Gastroesophageal sphincter (tissue), 4 donors: ENCODE results near the gene NEK11. TPM values are rescaled to one million over a fixed set of nuclear protein-coding genes. Genes with fewer than 3 reads are reported as not detected.

Experiments used
- ATAC-seq: fragments of 150-250 bp; one replicate; pipeline ENCODE4 v1.9.1; 2016; ENCODE audit warnings: mild to moderate bottlenecking, moderate library complexity
- H3K27ac ChIP-seq, 4 donors: fragments of 200-600 bp; sonication (generic) in 3 of 4; 1 replicate in 3 of 4; 2 replicates in 1 of 4; pipeline ENCODE4 v1.5.1; 2016 to 2019
- H3K27me3 ChIP-seq: fragments of 200-600 bp; sonication (generic); one replicate; pipeline ENCODE4 v1.5.1; 2019
- H3K36me3 ChIP-seq, 2 donors: fragments of 200-600 bp; sonication (generic); one replicate each; pipeline ENCODE4 v1.5.1; 2019; ENCODE audit warnings: control low read depth in 1 of 2
- H3K4me1 ChIP-seq, 3 donors: fragments of 200-600 bp; sonication (generic); 1 replicate in 2 of 3; 2 replicates in 1 of 3; pipeline ENCODE4 v1.5.1; 2016 to 2019; ENCODE audit warnings: control low read depth in 2 of 3
- H3K4me3 ChIP-seq, 2 donors: fragments of 200-600 bp; sonication (generic); one replicate each; pipeline ENCODE4 v1.5.1; 2019; ENCODE audit warnings: mild to moderate bottlenecking in 1 of 2, moderate library complexity in 1 of 2
- H3K9me3 ChIP-seq, 3 donors: fragments of 200-600 bp; sonication (generic); one replicate each; pipeline ENCODE4 v1.5.1; 2017 to 2019; ENCODE audit warnings: control low read depth in 2 of 3
- EP300 ChIP-seq: sonication (generic); formaldehyde crosslinking; IDR thresholded peaks from one replicate; pipeline ENCODE4 v1.6.1; 2017; ENCODE audit warnings: antibody characterized with exemption, mild to moderate bottlenecking
- POLR2A ChIP-seq, 2 donors: fragments of 450-650 bp; IDR thresholded peaks; one replicate each; pipeline ENCODE4 v1.6.1; 2017; ENCODE audit warnings: antibody characterized with exemption in 2 of 2, mild to moderate bottlenecking in 2 of 2, moderate library complexity in 1 of 2
- POLR2AphosphoS5 ChIP-seq: sonication (generic); formaldehyde crosslinking; IDR thresholded peaks from one replicate; pipeline ENCODE4 v1.6.1; 2017; ENCODE audit warnings: antibody characterized with exemption
- WGBS, 2 donors: methylation state at CpG; one replicate each; pipeline ENCODE4 v1.1.5; 2018; ENCODE audit warnings: low coverage in 1 of 2; 5-methylcytosine and 5-hydroxymethylcytosine counted together
- total RNA-seq, 4 donors: library from RNA; depleted of rRNA; stranded (reverse); fragments of >200 nt; gene quantifications; one replicate each; pipeline ENCODE4 v1.1.0, GENCODE V29; 2016
- TF ChIP-seq, protein P1 (sequence below), 4 experiments: fragments of 200-600 bp in 2 of 4; fragments of 450-650 bp in 2 of 4; sonication (generic) in 1 of 4; IDR thresholded peaks; one replicate each; pipeline ENCODE4 v1.5.1; 2017 to 2019; ENCODE audit warnings: antibody characterized with exemption in 4 of 4, mild to moderate bottlenecking in 2 of 4, moderate library complexity in 2 of 4

Gene NEK11
- total RNA-seq, 4 donors from 2014 or later, result 4.4 to 19.1 (median 6.0) TPM

GRCh38 chr3:131349946-131350347 is 323.3 kb downstream of the NEK11 start:
- Histone ChIP-seq H3K9me3 (no peaks in the 10 kb centered on the region), H3K4me1 (peaks cover 0 to 10% (median 0%) of the 10 kb centered on the region in 3 donors), H3K27ac (no peak overlapping the region), H3K27me3 (no peaks in the 10 kb centered on the region), H3K36me3 (no peaks in the 10 kb centered on the region), H3K4me3 (no peak overlapping the region)
- TF ChIP-seq POLR2A (IDR thresholded peaks at IDR 0.05) (no peak), EP300 (no peak), POLR2AphosphoS5 (no peak)
- TF ChIP-seq, protein P1, sequence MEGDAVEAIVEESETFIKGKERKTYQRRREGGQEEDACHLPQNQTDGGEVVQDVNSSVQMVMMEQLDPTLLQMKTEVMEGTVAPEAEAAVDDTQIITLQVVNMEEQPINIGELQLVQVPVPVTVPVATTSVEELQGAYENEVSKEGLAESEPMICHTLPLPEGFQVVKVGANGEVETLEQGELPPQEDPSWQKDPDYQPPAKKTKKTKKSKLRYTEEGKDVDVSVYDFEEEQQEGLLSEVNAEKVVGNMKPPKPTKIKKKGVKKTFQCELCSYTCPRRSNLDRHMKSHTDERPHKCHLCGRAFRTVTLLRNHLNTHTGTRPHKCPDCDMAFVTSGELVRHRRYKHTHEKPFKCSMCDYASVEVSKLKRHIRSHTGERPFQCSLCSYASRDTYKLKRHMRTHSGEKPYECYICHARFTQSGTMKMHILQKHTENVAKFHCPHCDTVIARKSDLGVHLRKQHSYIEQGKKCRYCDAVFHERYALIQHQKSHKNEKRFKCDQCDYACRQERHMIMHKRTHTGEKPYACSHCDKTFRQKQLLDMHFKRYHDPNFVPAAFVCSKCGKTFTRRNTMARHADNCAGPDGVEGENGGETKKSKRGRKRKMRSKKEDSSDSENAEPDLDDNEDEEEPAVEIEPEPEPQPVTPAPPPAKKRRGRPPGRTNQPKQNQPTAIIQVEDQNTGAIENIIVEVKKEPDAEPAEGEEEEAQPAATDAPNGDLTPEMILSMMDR (IDR thresholded peaks at IDR 0.05), result no peak
- no peak for ATAC-seq
- 80% methylated on average over 1 of the region's 4 CpGs; no CpG with 5 or more reads in 1 of the 2 donors for WGBS, 2 donors

- TF ChIP-seq EP300, result no peak
- no peak overlapping the region for H3K27ac ChIP-seq
- WGBS, 2 donors, result 91 to 94% methylated on average over 1 of the region's 1 CpG
- H3K36me3 ChIP-seq, result no peaks in the 10 kb centered on the region
- ATAC-seq, result no peak
- no peaks in the 10 kb centered on the region for H3K27me3 ChIP-seq
- peaks cover 0 to 10% (median 0%) of the 10 kb centered on the region in 3 donors for H3K4me1 ChIP-seq
- H3K4me3 ChIP-seq, result no peak overlapping the region
- no peaks in the 10 kb centered on the region for H3K9me3 ChIP-seq
Measured at GRCh38 chr3:131350506-131350905, 323.8 kb downstream of the NEK11 start.

- Histone ChIP-seq H3K4me3 (no peak overlapping the region), H3K27ac (no peak overlapping the region), H3K4me1 (peaks cover 0 to 10% (median 0%) of the 10 kb centered on the region in 3 donors), H3K36me3 (no peaks in the 10 kb centered on the region), H3K9me3 (no peaks in the 10 kb centered on the region), H3K27me3 (no peaks in the 10 kb centered on the region)
- ATAC-seq, result no peak
- TF ChIP-seq EP300 (no peak), POLR2AphosphoS5 (no peak)
- WGBS, 2 donors, result 36 to 51% methylated on average over 2 of the region's 2 CpGs
Measured at GRCh38 chr3:131353016-131353877, 326.6 kb downstream of the NEK11 start.

GRCh38 chr3:131353986-131354385 is 327.3 kb downstream of the NEK11 start:
- peaks cover 0 to 10% (median 0%) of the 10 kb centered on the region in 3 donors for H3K4me1 ChIP-seq
- H3K9me3 ChIP-seq, result no peaks in the 10 kb centered on the region
- H3K36me3 ChIP-seq, result no peaks in the 10 kb centered on the region
- no peaks in the 10 kb centered on the region for H3K27me3 ChIP-seq
- TF ChIP-seq, protein P1 (IDR thresholded peaks at IDR 0.05), result no peak
- no peak for TF ChIP-seq POLR2A (IDR thresholded peaks at IDR 0.05)
- no peak for TF ChIP-seq POLR2AphosphoS5
- TF ChIP-seq EP300, result no peak
- no peak for ATAC-seq
- H3K4me3 ChIP-seq, result no peak overlapping the region
- no peak overlapping the region for H3K27ac ChIP-seq
- WGBS, 2 donors, result 32 to 57% methylated on average over 2 of the region's 2 CpGs

DNA sequence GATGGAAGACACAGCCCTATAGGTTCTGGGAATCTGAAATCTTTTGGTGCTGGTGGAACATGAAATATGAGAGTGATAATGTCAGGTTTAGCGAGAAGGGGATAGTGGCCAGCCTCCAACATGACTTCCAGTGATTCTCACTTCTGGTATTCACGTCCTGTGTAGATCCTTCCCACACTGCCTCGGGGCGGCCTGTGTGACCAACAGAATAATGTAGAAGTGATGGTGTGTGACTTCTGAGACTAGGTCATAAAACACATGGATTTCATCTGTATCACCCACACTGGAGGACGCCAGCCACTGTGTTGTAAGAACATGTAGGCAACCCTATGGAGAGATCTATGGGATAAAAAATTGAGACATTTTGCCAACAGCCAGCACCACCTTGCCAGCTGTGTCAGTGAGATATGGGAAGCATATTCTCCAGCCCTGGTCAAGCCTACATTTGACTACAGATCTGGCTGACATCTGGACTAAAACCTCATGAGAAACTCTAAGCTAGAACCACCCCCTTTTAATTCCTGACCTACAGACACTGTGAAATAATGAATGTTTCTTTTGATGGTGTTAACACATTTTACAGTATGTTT is 329.4 kb downstream of the NEK11 start:
- Histone ChIP-seq H3K27me3 (no peaks in the 10 kb centered on the region), H3K9me3 (no peaks in the 10 kb centered on the region), H3K36me3 (no peaks in the 10 kb centered on the region), H3K27ac (no peak overlapping the region), H3K4me1 (peaks cover 0 to 11% (median 0%) of the 10 kb centered on the region in 3 donors), H3K4me3 (no peak overlapping the region)
- no peak for TF ChIP-seq POLR2A (IDR thresholded peaks at IDR 0.05)
- no peak for ATAC-seq
- 89 to 98% methylated on average over 4 to 5 of the region's 5 CpGs for WGBS, 2 donors

DNA sequence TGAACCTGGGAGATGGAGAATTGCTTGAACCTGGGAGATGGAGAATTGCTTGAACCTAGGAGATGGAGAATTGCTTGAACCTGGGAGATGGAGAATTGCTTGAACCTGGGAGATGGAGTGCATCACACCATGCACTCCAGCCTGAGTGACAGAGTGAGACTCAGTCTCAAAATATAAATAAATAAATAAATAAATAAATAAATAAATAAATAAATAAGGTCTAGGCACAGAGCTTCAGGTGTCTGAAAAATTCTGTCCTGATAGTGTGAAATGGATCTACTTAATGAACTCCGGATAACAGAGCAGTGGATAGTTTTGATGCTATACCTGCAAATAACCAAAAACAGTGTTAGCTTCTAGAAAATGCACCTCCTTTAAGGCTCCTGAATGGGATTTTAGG is 330.6 kb downstream of the NEK11 start:
- no peak for ATAC-seq

More for the DNA sequence above, 330.6 kb downstream of the NEK11 start:
- H3K27ac ChIP-seq, result no peak overlapping the region
- TF ChIP-seq, protein P1 (IDR thresholded peaks at IDR 0.05), result no peak
- H3K9me3 ChIP-seq, result no peaks in the 10 kb centered on the region
- no peaks in the 10 kb centered on the region for H3K27me3 ChIP-seq
- no peak overlapping the region for H3K4me3 ChIP-seq
- peaks cover 0 to 23% (median 1%) of the 10 kb centered on the region in 3 donors for H3K4me1 ChIP-seq
- no peaks in the 10 kb centered on the region for H3K36me3 ChIP-seq
- WGBS, 2 donors, result 88 to 100% methylated on average over 1 of the region's 1 CpG
